Naive thymus-derived CD4-positive, alpha-beta T cell (primary cell): ENCODE measurements around the gene COL4A5. TPM values are rescaled to one million over a fixed set of nuclear protein-coding genes. Genes with fewer than 3 reads are reported as not detected.
"Not testable (repeated sequence)": the region's sequence is repeated elsewhere in the genome, so short reads cannot be mapped to it uniquely, and the experiment has no call there.

Experiments
- ATAC-seq: fragments of 150-1000 bp; cut with Tn5 transposase; 2 replicates; pipeline ENCODE4 v1.10.0; 2021; ENCODE audit warnings: mild to moderate bottlenecking, moderate library complexity
- CTCF ChIA-PET: fragments of 350-600 bp; sonication (Branson Sonifier 250); formaldehyde crosslinking; loops from one replicate; lab custom pipeline; 2021; ENCODE audit warnings: antibody characterized with exemption; lab: Charles Lee
- POLR2A ChIA-PET: fragments of 350-600 bp; sonication (Branson Sonifier 250); formaldehyde crosslinking; loops from one replicate; lab custom pipeline; 2021; ENCODE audit warnings: antibody characterized with exemption, inconsistent platforms; lab: Charles Lee
- DNase-seq, 9 donors: peaks; one replicate each; pipeline versions ENCODE4 v3.0.0 to v3.0.0-alpha.2; 2020 to 2022; ENCODE audit warnings: mixed read lengths in 1 of 9
- H3K27ac ChIP-seq: one replicate; pipeline ENCODE4 v1.7.0; 2013; ENCODE audit warnings: mild to moderate bottlenecking, low read depth, low read length, moderate library complexity
- H3K27me3 ChIP-seq, 2 donors: one replicate each; pipeline ENCODE4 v1.7.0; 2013; ENCODE audit warnings: low read length in 2 of 2, mild to moderate bottlenecking in 2 of 2, moderate library complexity in 2 of 2; ENCODE audit not compliant: control insufficient read depth in 2 of 2, insufficient read depth in 2 of 2
- H3K36me3 ChIP-seq, 3 experiments: 1 replicate in 2 of 3; 2 replicates in 1 of 3; pipeline ENCODE4 v1.7.0; 2013; ENCODE audit warnings: low read length in 3 of 3, mild to moderate bottlenecking in 3 of 3, moderate library complexity in 1 of 3; ENCODE audit not compliant: insufficient read depth in 3 of 3, control insufficient read depth in 2 of 3
- H3K4me1 ChIP-seq, 2 donors: one replicate each; pipeline ENCODE4 v1.7.0; 2013; ENCODE audit warnings: low read length in 2 of 2, mild to moderate bottlenecking in 2 of 2, moderate library complexity in 1 of 2; ENCODE audit not compliant: control insufficient read depth in 2 of 2, insufficient read depth in 2 of 2
- H3K4me3 ChIP-seq: 2 replicates; pipeline ENCODE4 v1.7.0; 2013; ENCODE audit warnings: mild to moderate bottlenecking, low read length
- H3K9me3 ChIP-seq, 3 experiments: 1 replicate in 2 of 3; 2 replicates in 1 of 3; pipeline ENCODE4 v1.7.0; 2013; ENCODE audit warnings: low read length in 3 of 3; ENCODE audit not compliant: control insufficient read depth in 2 of 3
- H3K27ac Mint-ChIP-seq, 9 donors: one replicate each; pipeline ENCODE4 v1.8.0; 2020 to 2022; ENCODE audit warnings: mixed read lengths in 9 of 9, mild to moderate bottlenecking in 8 of 9, moderate library complexity in 5 of 9, inconsistent platforms in 2 of 9
- H3K27me3 Mint-ChIP-seq, 5 donors: one replicate each; pipeline ENCODE4 v1.8.0; 2021 to 2022; ENCODE audit warnings: mixed read lengths in 5 of 5, mild to moderate bottlenecking in 1 of 5
- H3K36me3 Mint-ChIP-seq, 5 donors: one replicate each; pipeline ENCODE4 v1.8.0; 2020 to 2022; ENCODE audit warnings: mixed read lengths in 5 of 5, mild to moderate bottlenecking in 3 of 5, inconsistent platforms in 1 of 5
- H3K4me1 Mint-ChIP-seq, 7 donors: one replicate each; pipeline ENCODE4 v1.8.0; 2020 to 2022; ENCODE audit warnings: mixed read lengths in 7 of 7, mild to moderate bottlenecking in 3 of 7, inconsistent platforms in 1 of 7
- H3K4me3 Mint-ChIP-seq, 10 donors: one replicate each; pipeline ENCODE4 v1.8.0; 2020 to 2022; ENCODE audit warnings: mild to moderate bottlenecking in 10 of 10, mixed read lengths in 10 of 10, moderate library complexity in 6 of 10, inconsistent platforms in 2 of 10
- H3K9me3 Mint-ChIP-seq, 11 donors: one replicate each; pipeline ENCODE4 v1.8.0; 2020 to 2022; ENCODE audit warnings: mixed read lengths in 11 of 11, mild to moderate bottlenecking in 4 of 11, inconsistent platforms in 1 of 11, moderate library complexity in 1 of 11
- intact Hi-C, 2 donors: fragments of 100-400 bp; cut with micrococcal nuclease; formaldehyde crosslinking; loops; one replicate each; pipeline ENCODE4 v1.15.1; 2023
- polyA plus RNA-seq, 2 donors: library from polyadenylated mRNA; unstranded; fragments of 300-500 nt; fragmentation: Illumina TruSeq; gene quantifications; one replicate each; pipeline ENCODE4 v1.2.3, GENCODE V29; 2021
- total RNA-seq, 6 experiments: library from RNA in 5 of 6; stranded (reverse) in 5 of 6; gene quantifications; 1 replicate in 5 of 6; 2 replicates in 1 of 6; pipeline ENCODE4 v1.2.3 and lab custom pipeline; 2021 to 2026

The COL4A5 gene
- not detected for total RNA-seq
- polyA plus RNA-seq: not detected
- not detected for total RNA-seq (lab: John Stamatoyannopoulos, UW)

DNA sequence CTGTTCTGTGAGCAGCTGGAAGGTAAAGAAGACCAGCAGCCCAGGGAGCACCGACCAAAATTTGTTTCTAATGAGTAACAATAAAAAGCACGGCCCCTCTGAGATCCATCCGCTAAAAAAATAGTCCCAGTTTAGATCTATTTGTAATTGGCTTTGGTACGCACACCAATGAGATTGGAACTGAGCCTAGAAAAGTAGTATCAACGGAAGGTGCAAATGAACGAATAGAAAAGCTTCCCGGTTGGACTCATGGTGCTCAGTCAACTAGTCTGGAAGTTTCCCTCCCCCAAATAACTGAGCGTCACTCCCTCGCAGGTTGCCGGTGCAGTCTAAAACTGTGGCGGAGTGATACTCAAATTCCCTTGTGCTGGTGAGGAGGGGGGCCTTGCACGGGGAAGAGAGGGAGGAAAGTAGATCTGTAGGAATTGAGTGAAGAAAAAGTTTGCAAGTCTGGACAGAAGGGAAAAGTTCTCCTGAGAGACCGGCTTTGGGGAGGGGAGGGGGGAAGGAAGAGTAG, at the start of gene COL4A5:
TSS of gene COL4A5 (plus strand) at position 413 of the 517 bp plus-strand sequence. CDS start 288 bp downstream, outside the sequence.
- no peaks in the 10 kb centered on the region for H3K9me3 ChIP-seq
- Mint-ChIP-seq H3K27me3 (peaks cover 26 to 44% (median 32%) of the 10 kb centered on the region in 5 donors), H3K36me3 (no peaks in the 10 kb centered on the region), H3K4me1 (peaks cover 0 to 18% (median 6%) of the 10 kb centered on the region in 7 donors), H3K4me3 (peak within 1 kb of the TSS; percentile 28 to 67 (median 60)), H3K27ac (no peak within 1 kb of the TSS), H3K9me3 (peaks cover 0 to 5% (median 0%) of the 10 kb centered on the region in 11 donors)
- DNase-seq (peak in 1 of 9 donors; percentile 1), ATAC-seq (no peak)
- ChIA-PET POLR2A (no interaction called here), CTCF (no interaction called here)
- H3K4me1 ChIP-seq: no peaks in the 10 kb centered on the region
- H3K27ac ChIP-seq: no peak within 1 kb of the TSS
- no peaks in the 10 kb centered on the region for H3K36me3 ChIP-seq
- intact Hi-C loops: no loop called here
- no peaks in the 10 kb centered on the region for H3K27me3 ChIP-seq
- H3K4me3 ChIP-seq: no peak within 1 kb of the TSS

DNA sequence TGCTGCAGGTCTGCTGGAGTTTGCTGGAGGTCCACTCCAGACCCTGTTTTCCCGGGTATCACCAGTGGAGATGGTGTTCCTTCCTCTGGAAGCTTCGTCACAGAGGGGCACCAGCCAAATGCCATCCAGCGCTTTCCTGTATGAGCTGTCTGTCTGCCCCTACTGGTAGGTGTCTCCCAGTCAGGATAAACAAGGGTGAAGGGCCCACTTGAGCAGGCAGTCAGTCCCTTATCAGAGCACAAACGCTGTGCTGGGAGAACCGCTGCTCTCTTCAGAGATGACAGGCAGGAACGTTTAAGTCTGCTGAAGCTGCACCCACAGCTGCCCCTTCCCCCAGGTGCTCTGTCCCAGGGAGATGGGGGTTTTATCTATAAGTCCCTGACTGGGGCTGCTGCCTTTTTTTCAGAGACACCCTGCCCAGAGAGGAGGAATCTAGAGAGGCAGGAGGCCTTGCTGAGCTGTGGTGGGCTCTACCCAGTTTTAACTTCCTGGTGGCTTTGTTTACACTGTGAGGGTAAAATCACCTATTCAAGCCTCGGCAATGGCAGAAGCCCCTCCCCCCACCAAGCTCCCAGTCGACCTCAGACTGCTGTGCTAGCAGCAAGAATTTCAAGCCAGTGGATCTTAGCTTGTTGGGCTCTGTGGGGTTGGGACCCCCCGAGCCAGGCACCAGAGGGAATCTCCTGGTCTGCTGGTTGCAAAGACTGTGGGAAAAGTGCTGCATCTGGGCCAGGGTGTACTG, 48.5 kb upstream of the COL4A5 start:
- H3K4me1 Mint-ChIP-seq, H3K4me3 ChIP-seq, POLR2A ChIA-PET, H3K4me3 Mint-ChIP-seq, H3K27ac Mint-ChIP-seq, H3K36me3 Mint-ChIP-seq, intact Hi-C loops, CTCF ChIA-PET, H3K27me3 ChIP-seq, H3K4me1 ChIP-seq, H3K36me3 ChIP-seq, H3K27me3 Mint-ChIP-seq, DNase-seq, H3K27ac ChIP-seq, H3K9me3 ChIP-seq, ATAC-seq: not testable (repeated sequence)
- H3K9me3 Mint-ChIP-seq: peaks cover 0 to 11% (median 2%) of the 10 kb centered on the region in 11 donors

DNA sequence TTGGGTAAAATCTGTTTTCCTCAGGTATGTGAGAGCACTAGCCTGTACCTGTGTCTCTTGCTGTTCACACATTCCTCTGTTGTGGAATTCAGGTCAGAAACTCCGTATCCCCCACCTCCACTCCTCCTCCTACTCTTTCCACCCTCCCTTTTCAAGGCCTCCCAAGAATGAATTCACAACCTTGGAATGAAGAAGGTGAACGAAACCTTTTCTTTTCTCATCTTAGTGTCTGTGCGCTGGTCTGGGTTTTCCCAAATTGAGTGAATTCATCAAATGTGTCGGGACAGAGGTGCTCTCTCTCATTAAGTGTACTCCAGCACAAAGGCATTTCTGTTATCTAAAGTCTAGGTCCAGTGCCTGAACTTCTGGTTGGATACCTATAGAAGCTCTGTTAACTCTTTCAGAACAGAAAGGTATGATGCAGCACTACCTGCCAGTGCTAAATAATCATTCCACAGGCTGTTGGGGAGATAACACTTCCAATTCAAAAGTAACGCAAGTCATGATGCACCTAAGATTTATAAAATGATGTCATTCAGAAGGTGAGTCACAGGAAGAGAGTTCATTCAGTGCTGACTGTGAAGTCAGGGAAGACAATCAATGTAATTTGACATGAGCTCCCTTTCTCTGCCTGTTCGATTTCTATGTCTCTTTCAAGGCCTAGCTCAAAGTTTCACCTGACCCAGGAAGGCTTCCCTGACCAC, 43.3 kb upstream of the COL4A5 start:
- Mint-ChIP-seq H3K4me3 (no peak overlapping the region), H3K9me3 (peaks cover 0 to 5% (median 0%) of the 10 kb centered on the region in 11 donors), H3K4me1 (no peaks in the 10 kb centered on the region), H3K27ac (no peak overlapping the region), H3K36me3 (no peaks in the 10 kb centered on the region), H3K27me3 (no peaks in the 10 kb centered on the region)
- Histone ChIP-seq H3K36me3 (no peaks in the 10 kb centered on the region), H3K9me3 (no peaks in the 10 kb centered on the region), H3K27me3 (no peaks in the 10 kb centered on the region), H3K27ac (no peak overlapping the region), H3K4me1 (no peaks in the 10 kb centered on the region), H3K4me3 (no peak overlapping the region)
- POLR2A ChIA-PET: no interaction called here
- CTCF ChIA-PET: no interaction called here
- intact Hi-C loops: no loop called here
- ATAC-seq (no peak), DNase-seq (no peak)

DNA sequence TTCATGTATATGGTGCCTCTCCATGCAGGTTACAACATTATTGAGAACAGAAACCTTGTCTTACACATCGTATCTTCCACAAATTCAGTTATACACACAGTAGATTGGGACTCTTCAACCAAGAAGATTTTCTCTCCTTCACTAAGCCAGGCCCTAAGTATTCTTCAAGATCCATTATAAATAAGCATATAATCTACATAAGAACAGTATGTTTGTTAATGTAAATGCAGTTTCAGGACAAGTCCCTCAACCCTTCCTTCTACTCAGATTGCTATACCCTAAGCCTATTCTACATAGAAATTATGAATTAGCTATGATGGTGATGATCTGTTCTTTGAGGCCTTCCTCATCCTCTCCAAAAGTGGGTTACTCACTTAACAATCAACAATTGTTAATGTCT, 42.7 kb upstream of the COL4A5 start:
- H3K4me3 Mint-ChIP-seq: no peak overlapping the region
- POLR2A ChIA-PET: no interaction called here
- intact Hi-C loops: no loop called here

DNA sequence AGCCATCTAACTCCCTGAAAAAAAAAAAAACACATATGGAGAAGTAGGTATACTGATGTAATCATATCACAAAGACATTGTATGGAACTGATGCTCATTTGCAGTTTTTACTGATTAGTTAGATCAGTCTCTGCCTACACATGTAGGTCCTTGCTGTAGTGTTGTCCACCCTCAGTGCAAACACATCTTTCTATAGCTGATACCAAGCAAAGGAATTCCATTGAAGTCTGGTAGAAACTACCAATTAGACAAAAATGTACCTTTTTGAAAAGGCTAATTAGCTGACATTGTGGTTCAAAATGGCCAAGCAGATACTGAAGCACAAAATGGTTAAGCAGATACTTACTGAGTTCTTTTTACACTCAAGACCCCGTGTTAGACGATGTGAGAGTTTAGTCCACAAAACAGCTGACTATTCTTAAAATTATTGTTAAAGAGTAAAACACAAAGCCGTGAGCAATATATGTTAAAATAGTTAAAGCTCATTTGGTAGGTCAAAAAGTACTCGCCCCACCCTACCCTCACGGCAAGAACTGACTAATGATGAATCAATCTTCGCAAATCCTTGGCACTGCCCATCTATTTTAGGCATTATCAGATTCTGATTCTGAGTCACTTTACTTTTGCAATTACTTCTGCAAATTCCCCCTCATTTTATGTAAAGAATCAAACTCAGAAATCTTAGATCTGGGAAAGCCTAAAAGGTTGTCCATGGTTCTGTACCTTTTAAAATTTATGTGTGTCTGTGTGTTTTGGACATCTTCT, 41.8 kb upstream of the COL4A5 start:
- Mint-ChIP-seq H3K36me3 (no peaks in the 10 kb centered on the region), H3K27me3 (no peaks in the 10 kb centered on the region), H3K27ac (no peak overlapping the region), H3K9me3 (peaks cover 0 to 5% (median 0%) of the 10 kb centered on the region in 11 donors), H3K4me3 (no peak overlapping the region), H3K4me1 (no peaks in the 10 kb centered on the region)
- no peak for DNase-seq
- CTCF ChIA-PET: no interaction called here
- no peak overlapping the region for H3K27ac ChIP-seq
- H3K4me1 ChIP-seq: no peaks in the 10 kb centered on the region
- no peak overlapping the region for H3K4me3 ChIP-seq
- no peak for ATAC-seq
- H3K27me3 ChIP-seq: no peaks in the 10 kb centered on the region
- H3K9me3 ChIP-seq: no peaks in the 10 kb centered on the region
- POLR2A ChIA-PET: no interaction called here
- intact Hi-C loops: no loop called here
- H3K36me3 ChIP-seq: no peaks in the 10 kb centered on the region

More for the DNA sequence above, 42.7 kb upstream of the COL4A5 start:
- ATAC-seq (no peak), DNase-seq (no peak)
- Histone ChIP-seq H3K4me3 (no peak overlapping the region), H3K9me3 (no peaks in the 10 kb centered on the region), H3K36me3 (no peaks in the 10 kb centered on the region), H3K27me3 (no peaks in the 10 kb centered on the region), H3K27ac (no peak overlapping the region), H3K4me1 (no peaks in the 10 kb centered on the region)
- peaks cover 0 to 5% (median 0%) of the 10 kb centered on the region in 11 donors for H3K9me3 Mint-ChIP-seq
- CTCF ChIA-PET: no interaction called here
- H3K27ac Mint-ChIP-seq: no peak overlapping the region
- no peaks in the 10 kb centered on the region for H3K27me3 Mint-ChIP-seq
- no peaks in the 10 kb centered on the region for H3K36me3 Mint-ChIP-seq
- H3K4me1 Mint-ChIP-seq: no peaks in the 10 kb centered on the region

GRCh38 chrX:108399418-108400165, 40.0 kb upstream of the COL4A5 start:
- DNase-seq: no peak
- Mint-ChIP-seq H3K27me3 (no peaks in the 10 kb centered on the region), H3K36me3 (no peaks in the 10 kb centered on the region), H3K9me3 (peaks cover 0 to 2% (median 0%) of the 10 kb centered on the region in 11 donors), H3K4me3 (no peak overlapping the region), H3K27ac (no peak overlapping the region), H3K4me1 (no peaks in the 10 kb centered on the region)
- H3K36me3 ChIP-seq: no peaks in the 10 kb centered on the region
- no peak overlapping the region for H3K27ac ChIP-seq
- H3K27me3 ChIP-seq: no peaks in the 10 kb centered on the region
- H3K4me1 ChIP-seq: no peaks in the 10 kb centered on the region
- no peak for ATAC-seq
- intact Hi-C loops: no loop called here
- POLR2A ChIA-PET: no interaction called here
- no peaks in the 10 kb centered on the region for H3K9me3 ChIP-seq
- CTCF ChIA-PET: no interaction called here
- H3K4me3 ChIP-seq: no peak overlapping the region
